CD4-positive, CD25-positive, alpha-beta regulatory T cell (primary cell): ENCODE results near the gene TMEM119. TPM values are rescaled to one million over a fixed set of nuclear protein-coding genes. Genes with fewer than 3 reads are reported as not detected.
A peak's percentile ranks its signal among the peaks of the same experiment; 100 is the strongest.
"Not testable (repeated sequence)": the region's sequence is repeated elsewhere in the genome, so short reads cannot be mapped to it uniquely, and the experiment has no call there.

Source experiments
- ATAC-seq, 2 donors: fragments of 150-1000 bp; cut with Tn5 transposase; one replicate each; pipeline ENCODE4 v1.10.0; 2021; ENCODE audit warnings: low read depth in 2 of 2, moderate number of reproducible peaks in 2 of 2, moderate library complexity in 1 of 2
- DNase-seq, 3 donors: peaks; one replicate each; pipeline versions ENCODE4 v3.0.0 to v3.0.0-alpha.2; 2012 to 2022; ENCODE audit warnings: mixed read lengths in 1 of 3
- H3K27ac ChIP-seq: one replicate; pipeline ENCODE4 v1.7.0; 2013; ENCODE audit warnings: mild to moderate bottlenecking, low read length; ENCODE audit not compliant: insufficient read depth, poor library complexity, severe bottlenecking
- H3K27me3 ChIP-seq: one replicate; pipeline ENCODE4 v1.7.0; 2013; ENCODE audit warnings: low read length; ENCODE audit not compliant: control insufficient read depth, insufficient read depth
- H3K36me3 ChIP-seq: one replicate; pipeline ENCODE4 v1.7.0; 2013; ENCODE audit warnings: mild to moderate bottlenecking, low read length, moderate library complexity; ENCODE audit not compliant: control insufficient read depth, insufficient read depth
- H3K4me1 ChIP-seq: 2 replicates; pipeline ENCODE4 v1.7.0; 2013; ENCODE audit warnings: mild to moderate bottlenecking, low read length; ENCODE audit not compliant: insufficient read depth, control insufficient read depth, poor library complexity, severe bottlenecking
- H3K4me3 ChIP-seq: one replicate; pipeline ENCODE4 v1.7.0; 2013; ENCODE audit warnings: low read depth, mild to moderate bottlenecking, low read length, moderate library complexity
- H3K9me3 ChIP-seq, 2 experiments: 1 replicate in 1 of 2; 2 replicates in 1 of 2; pipeline ENCODE4 v1.7.0; 2013; ENCODE audit warnings: low read length in 2 of 2, mild to moderate bottlenecking in 1 of 2, moderate library complexity in 1 of 2; ENCODE audit not compliant: control insufficient read depth in 2 of 2
- H3K27ac Mint-ChIP-seq, 3 donors: one replicate each; pipeline ENCODE4 v1.8.0; 2020 to 2022; ENCODE audit warnings: mild to moderate bottlenecking in 3 of 3, mixed read lengths in 3 of 3, moderate library complexity in 2 of 3
- H3K27me3 Mint-ChIP-seq: one replicate; pipeline ENCODE4 v1.8.0; 2022; ENCODE audit warnings: mild to moderate bottlenecking, mixed read lengths
- H3K36me3 Mint-ChIP-seq: one replicate; pipeline ENCODE4 v1.8.0; 2020; ENCODE audit warnings: mixed read lengths
- H3K4me1 Mint-ChIP-seq, 4 donors: one replicate each; pipeline ENCODE4 v1.8.0; 2020 to 2022; ENCODE audit warnings: mixed read lengths in 4 of 4, mild to moderate bottlenecking in 1 of 4
- H3K4me3 Mint-ChIP-seq, 4 donors: one replicate each; pipeline ENCODE4 v1.8.0; 2020 to 2022; ENCODE audit warnings: mild to moderate bottlenecking in 4 of 4, mixed read lengths in 4 of 4, moderate library complexity in 3 of 4
- H3K9me3 Mint-ChIP-seq, 7 donors: one replicate each; pipeline ENCODE4 v1.8.0; 2020 to 2022; ENCODE audit warnings: mixed read lengths in 7 of 7, mild to moderate bottlenecking in 3 of 7, moderate library complexity in 2 of 7
- polyA plus RNA-seq, 4 donors: library from polyadenylated mRNA; unstranded; fragments of 300-500 nt; fragmentation: Illumina TruSeq; gene quantifications; one replicate each; pipeline ENCODE4 v1.2.3, GENCODE V29; 2021
- total RNA-seq: library from RNA; stranded (reverse); gene quantifications from one replicate; pipeline ENCODE4 v1.2.3, GENCODE V29; 2022

TMEM119 gene
- total and polyA plus RNA-seq, 5 donors from 2014 or later = 0.90 to 5.9 (median 2.5) TPM; not detected in 1

- H3K27ac Mint-ChIP-seq = no peak overlapping the region
- H3K36me3 Mint-ChIP-seq = no peaks in the 10 kb centered on the region
- H3K27me3 Mint-ChIP-seq = peaks cover 14% of the 10 kb centered on the region
- peaks cover 0 to 2% (median 0%) of the 10 kb centered on the region in 7 donors for H3K9me3 Mint-ChIP-seq
- H3K4me1 Mint-ChIP-seq = no peaks in the 10 kb centered on the region
- Histone ChIP-seq H3K9me3 (no peaks in the 10 kb centered on the region), H3K27me3 (no peaks in the 10 kb centered on the region), H3K27ac (no peak overlapping the region), H3K36me3 (no peaks in the 10 kb centered on the region), H3K4me3 (no peak overlapping the region), H3K4me1 (no peaks in the 10 kb centered on the region)
- ATAC-seq = no peak
- no peak for DNase-seq
- H3K4me3 Mint-ChIP-seq = no peak overlapping the region
Observed at GRCh38 chr12:108594323-108594903, 3.5 kb downstream of the TMEM119 start.

GRCh38 chr12:108592033-108592909, 5.6 kb downstream of the TMEM119 start:
- no peaks in the 10 kb centered on the region for H3K27me3 Mint-ChIP-seq
- Histone ChIP-seq H3K27ac (no peak overlapping the region), H3K9me3 (no peaks in the 10 kb centered on the region), H3K36me3 (no peaks in the 10 kb centered on the region), H3K4me1 (no peaks in the 10 kb centered on the region), H3K27me3 (no peaks in the 10 kb centered on the region), H3K4me3 (no peak overlapping the region)
- DNase-seq (no peak), ATAC-seq (no peak)
- H3K9me3 Mint-ChIP-seq = no peaks in the 10 kb centered on the region
- H3K4me1 Mint-ChIP-seq = no peaks in the 10 kb centered on the region
- H3K4me3 Mint-ChIP-seq = no peak overlapping the region
- H3K36me3 Mint-ChIP-seq = no peaks in the 10 kb centered on the region
- H3K27ac Mint-ChIP-seq = no peak overlapping the region

DNA sequence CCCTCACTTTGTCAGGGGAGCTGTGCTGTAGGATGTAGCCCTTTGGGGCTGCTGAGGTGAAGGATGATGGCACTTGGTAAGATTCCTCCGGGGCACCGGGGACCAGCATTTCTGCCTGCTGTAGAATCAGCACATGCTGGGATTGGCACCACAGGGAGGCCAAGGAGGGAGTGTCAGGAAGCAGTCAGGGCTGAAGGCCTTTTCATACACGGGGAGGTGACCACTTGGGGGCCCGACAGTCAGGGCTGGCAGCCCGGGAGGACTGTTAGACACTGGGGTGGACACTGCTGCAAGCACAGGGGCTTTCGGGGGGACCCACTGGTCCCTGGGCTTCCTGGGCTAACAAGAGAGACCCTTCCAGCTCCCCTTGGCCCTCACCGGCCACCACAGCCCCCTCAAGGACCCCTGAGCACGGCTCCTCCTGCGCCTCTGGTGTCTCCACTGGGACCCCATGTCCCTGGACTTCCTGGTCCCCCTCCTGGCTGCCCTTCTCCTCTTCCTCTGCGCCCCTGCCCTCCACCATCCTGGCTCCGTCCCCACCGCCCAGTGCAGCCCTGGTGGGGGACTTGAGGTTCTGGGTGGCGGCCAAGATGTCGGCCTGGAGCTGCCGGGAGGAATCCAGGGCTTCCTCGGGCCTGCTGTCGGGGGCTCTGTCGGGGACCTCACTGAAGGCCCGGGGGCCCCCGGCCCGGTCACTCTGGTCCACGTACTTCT, 6.5 kb downstream of the TMEM119 start:
- Histone ChIP-seq H3K4me3 (no peak overlapping the region), H3K36me3 (no peaks in the 10 kb centered on the region), H3K9me3 (no peaks in the 10 kb centered on the region), H3K27ac (no peak overlapping the region), H3K27me3 (no peaks in the 10 kb centered on the region), H3K4me1 (no peaks in the 10 kb centered on the region)
- ATAC-seq (no peak), DNase-seq (no peak)
- Mint-ChIP-seq H3K9me3 (no peaks in the 10 kb centered on the region), H3K4me1 (no peaks in the 10 kb centered on the region), H3K27ac (no peak overlapping the region), H3K4me3 (no peak overlapping the region), H3K36me3 (no peaks in the 10 kb centered on the region), H3K27me3 (peaks cover 1% of the 10 kb centered on the region)

- H3K27ac ChIP-seq, H3K9me3 Mint-ChIP-seq, H3K27me3 Mint-ChIP-seq, H3K4me1 Mint-ChIP-seq, H3K4me3 ChIP-seq, H3K9me3 ChIP-seq, H3K27me3 ChIP-seq, H3K36me3 ChIP-seq, H3K4me1 ChIP-seq, H3K36me3 Mint-ChIP-seq, ATAC-seq, DNase-seq, H3K27ac Mint-ChIP-seq, H3K4me3 Mint-ChIP-seq: not testable (repeated sequence)
Observed at GRCh38 chr12:108590463-108590862, 7.4 kb downstream of the TMEM119 start.

DNA sequence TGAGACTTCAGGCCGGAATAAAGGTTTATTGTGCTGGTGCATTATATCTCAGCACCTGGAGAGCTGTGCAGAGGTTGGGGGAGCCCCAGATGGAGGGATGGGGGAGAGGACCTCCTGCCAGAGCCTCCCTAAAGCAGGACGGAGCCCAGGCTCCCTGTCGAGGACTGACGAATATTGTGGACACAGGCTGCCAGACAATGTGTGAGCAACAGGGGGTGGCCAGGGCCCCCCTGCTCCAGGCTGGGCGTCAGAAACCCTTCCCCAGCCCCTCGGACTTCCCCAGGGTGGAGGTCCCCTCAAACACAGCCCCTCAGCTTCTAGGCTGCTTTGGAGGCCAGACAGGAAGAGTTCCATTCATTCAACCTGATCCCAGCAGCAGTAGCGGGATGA, 8.0 kb downstream of the TMEM119 start:
- Mint-ChIP-seq H3K4me3 (no peak overlapping the region), H3K36me3 (no peaks in the 10 kb centered on the region), H3K4me1 (no peaks in the 10 kb centered on the region), H3K27me3 (peaks cover 6% of the 10 kb centered on the region), H3K9me3 (peaks cover 0 to 1% (median 0%) of the 10 kb centered on the region in 7 donors), H3K27ac (peak overlapping the region in 1 of 3 donors; percentile 56)
- Histone ChIP-seq H3K4me1 (no peaks in the 10 kb centered on the region), H3K4me3 (no peak overlapping the region), H3K36me3 (no peaks in the 10 kb centered on the region), H3K27me3 (no peaks in the 10 kb centered on the region), H3K27ac (no peak overlapping the region), H3K9me3 (no peaks in the 10 kb centered on the region)
- no peak for ATAC-seq
- DNase-seq = no peak

DNA sequence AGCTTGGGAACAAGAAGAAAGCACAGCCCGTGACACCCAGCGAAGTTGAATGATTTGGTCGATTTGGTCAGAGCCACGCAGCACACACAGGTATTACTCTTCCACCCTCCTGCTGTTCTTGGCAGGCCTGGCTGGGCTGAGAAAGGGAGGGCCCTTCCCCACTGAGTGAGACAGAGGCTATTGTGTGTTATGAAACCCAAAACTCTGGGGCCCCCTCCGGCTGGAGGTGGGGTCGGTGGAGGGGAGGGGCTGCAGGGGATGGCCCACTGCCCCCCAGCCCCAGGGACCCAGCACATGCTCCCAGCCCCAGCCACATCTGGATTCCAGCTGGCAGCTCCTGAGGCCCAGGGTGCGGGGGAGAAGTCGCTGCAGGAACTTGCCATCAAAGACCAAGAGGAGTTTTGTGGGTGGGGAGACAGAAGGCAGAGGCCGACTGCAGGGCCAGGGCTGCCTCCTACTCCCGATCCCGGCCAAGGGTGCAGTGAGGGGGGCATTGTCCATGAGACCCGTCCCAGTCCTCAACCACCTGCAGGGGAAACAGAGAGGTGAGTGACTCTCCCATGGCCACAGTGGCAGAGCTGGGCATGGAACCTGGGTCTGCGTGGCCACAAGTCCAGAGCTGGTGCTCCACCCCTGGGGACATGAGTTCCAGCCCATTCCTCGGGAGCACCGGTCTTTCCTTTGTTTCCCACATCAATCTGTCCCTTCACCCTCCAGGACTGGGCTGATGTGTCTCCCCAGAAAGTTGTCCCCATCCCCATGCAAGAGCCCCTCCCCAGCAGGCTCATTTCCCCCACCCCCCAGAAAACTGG, 8.7 kb downstream of the TMEM119 start:
- H3K36me3 ChIP-seq = no peaks in the 10 kb centered on the region
- peaks cover 0 to 1% (median 0%) of the 10 kb centered on the region in 7 donors for H3K9me3 Mint-ChIP-seq
- no peak for ATAC-seq
- no peak for DNase-seq
- H3K4me3 ChIP-seq = no peak overlapping the region
- H3K27ac ChIP-seq = no peak overlapping the region
- no peaks in the 10 kb centered on the region for H3K9me3 ChIP-seq
- H3K4me3 Mint-ChIP-seq = no peak overlapping the region
- H3K36me3 Mint-ChIP-seq = no peaks in the 10 kb centered on the region
- H3K27ac Mint-ChIP-seq = no peak overlapping the region
- H3K4me1 ChIP-seq = no peaks in the 10 kb centered on the region
- H3K27me3 Mint-ChIP-seq = peaks cover 11% of the 10 kb centered on the region
- no peaks in the 10 kb centered on the region for H3K4me1 Mint-ChIP-seq
- H3K27me3 ChIP-seq = no peaks in the 10 kb centered on the region

DNA sequence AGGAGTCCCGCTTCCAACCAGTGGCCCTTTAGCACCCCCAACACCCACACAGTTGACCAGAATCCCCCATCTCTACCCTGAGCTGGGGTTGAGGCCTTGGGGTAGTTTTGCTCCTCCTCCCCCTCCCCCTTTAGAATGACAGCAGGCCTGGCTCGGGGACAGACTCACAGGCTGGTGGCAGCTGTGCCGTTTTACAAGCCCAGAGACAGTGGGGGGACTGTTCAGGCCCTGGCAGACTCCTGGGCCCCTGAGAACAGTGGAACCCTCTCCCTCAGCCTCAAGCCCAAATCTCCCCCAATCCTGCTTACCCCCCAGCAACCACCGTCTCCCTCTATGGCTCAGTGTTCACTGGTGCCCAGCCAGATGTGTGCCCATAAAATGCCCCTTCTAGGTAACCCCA, 10.1 kb downstream of the TMEM119 start:
- Mint-ChIP-seq H3K36me3 (no peaks in the 10 kb centered on the region), H3K27me3 (peaks cover 11% of the 10 kb centered on the region), H3K9me3 (peaks cover 0 to 1% (median 0%) of the 10 kb centered on the region in 7 donors), H3K27ac (peak overlapping the region in 1 of 3 donors; percentile 20), H3K4me1 (no peaks in the 10 kb centered on the region), H3K4me3 (no peak overlapping the region)
- no peak overlapping the region for H3K27ac ChIP-seq
- H3K36me3 ChIP-seq = no peaks in the 10 kb centered on the region
- ATAC-seq (no peak), DNase-seq (no peak)
- H3K27me3 ChIP-seq = no peaks in the 10 kb centered on the region
- H3K4me1 ChIP-seq = no peaks in the 10 kb centered on the region
- H3K9me3 ChIP-seq = no peaks in the 10 kb centered on the region
- H3K4me3 ChIP-seq = no peak overlapping the region
